ENCODE data around the gene PRODH.
"Not testable (repeated sequence)": the region's sequence is repeated elsewhere in the genome, so short reads cannot be mapped to it uniquely, and the experiment has no call there.

- TF ChIP-seq CTCF (IDR thresholded peaks at IDR 0.05); MEF2A (IDR thresholded peaks at IDR 0.05; ENCODE audit: borderline replicate concordance, low read depth); NFIC (IDR thresholded peaks at IDR 0.05; ENCODE audit: borderline replicate concordance); EP300 (IDR thresholded peaks at IDR 0.05; ENCODE audit: borderline replicate concordance in 1 of 2, low read depth in 1 of 2, low read length in 1 of 2); ELF1 (IDR thresholded peaks at IDR 0.05); REST (IDR thresholded peaks at IDR 0.05; ENCODE audit: low read depth, low read length): not testable (repeated sequence)
Observed at GRCh38 chr22:18972591-18972990, 36.5 kb upstream of the PRODH start.
